WTC11 (cell line): ENCODE results near the gene TXNL4A. TPM values are rescaled to one million over a fixed set of nuclear protein-coding genes. Genes with fewer than 3 reads are reported as not detected.

Experiments
- ATAC-seq: fragments of 200-7000 bp; cut with Tn5 transposase; 2 replicates; pipeline ENCODE4 v1.10.0; 2021; ENCODE audit warnings: mild to moderate bottlenecking, moderate library complexity
- CTCF ChIA-PET: fragments of 300-600 bp; sonication (Branson Sonifier 250); formaldehyde crosslinking; loops from one replicate; lab custom pipeline; 2021; ENCODE audit warnings: antibody characterized with exemption; lab: Charles Lee
- POLR2A ChIA-PET: fragments of 350-600 bp; sonication (Branson Sonifier 250); formaldehyde crosslinking; loops from one replicate; lab custom pipeline; 2021; ENCODE audit warnings: antibody characterized with exemption; lab: Charles Lee
- DNase-seq: peaks from one replicate; pipeline ENCODE4 v3.0.0; 2021; ENCODE audit warnings: low spot score
- H3K27ac Mint-ChIP-seq: 2 replicates; pipeline ENCODE4 v1.8.0; 2021; ENCODE audit warnings: mixed read lengths
- H3K27me3 Mint-ChIP-seq: 2 replicates; pipeline ENCODE4 v1.8.0; 2021; ENCODE audit warnings: low read depth, mild to moderate bottlenecking, moderate library complexity, mixed read lengths
- H3K36me3 Mint-ChIP-seq: 2 replicates; pipeline ENCODE4 v1.8.0; 2021; ENCODE audit warnings: mixed read lengths
- H3K4me1 Mint-ChIP-seq: 2 replicates; pipeline ENCODE4 v1.8.0; 2022; ENCODE audit warnings: mixed read lengths
- H3K4me3 Mint-ChIP-seq: 2 replicates; pipeline ENCODE4 v1.8.0; 2021; ENCODE audit warnings: mild to moderate bottlenecking, moderate library complexity, mixed read lengths
- H3K9me3 Mint-ChIP-seq: 2 replicates; pipeline ENCODE4 v1.8.0; 2021; ENCODE audit warnings: mixed read lengths
- ATF1 ChIP-seq: sonication (generic); formaldehyde crosslinking; IDR thresholded peaks from 2 replicates; pipeline ENCODE4 v1.8.1; 2023; ENCODE audit warnings: mild to moderate bottlenecking, moderate library complexity, missing genetic modification reagents
- ATF6 ChIP-seq: sonication (generic); formaldehyde crosslinking; IDR thresholded peaks from 2 replicates; pipeline ENCODE4 v1.8.1; 2023; ENCODE audit warnings: mild to moderate bottlenecking, missing genetic modification reagents
- CREM ChIP-seq: sonication (generic); formaldehyde crosslinking; IDR thresholded peaks from 2 replicates; pipeline ENCODE4 v1.8.1; 2022; ENCODE audit warnings: mild to moderate bottlenecking, missing genetic modification reagents, moderate library complexity
- E2F1 ChIP-seq: sonication (generic); formaldehyde crosslinking; IDR thresholded peaks from 2 replicates; pipeline ENCODE4 v1.8.0; 2022; ENCODE audit warnings: mild to moderate bottlenecking, missing genetic modification reagents
- E2F5 ChIP-seq: sonication (generic); formaldehyde crosslinking; IDR thresholded peaks from 2 replicates; pipeline ENCODE4 v1.8.1; 2022; ENCODE audit warnings: mild to moderate bottlenecking, moderate library complexity, missing genetic modification reagents
- ETV6 ChIP-seq: sonication (generic); formaldehyde crosslinking; IDR thresholded peaks from 2 replicates; pipeline ENCODE4 v1.8.1; 2022; ENCODE audit warnings: mild to moderate bottlenecking, missing genetic modification reagents
- FOXJ3 ChIP-seq: sonication (generic); formaldehyde crosslinking; IDR thresholded peaks from 2 replicates; pipeline ENCODE4 v1.9.0; 2021; ENCODE audit warnings: missing genetic modification reagents, mild to moderate bottlenecking, borderline replicate concordance
- GABPB1 ChIP-seq: sonication (generic); formaldehyde crosslinking; IDR thresholded peaks from 2 replicates; pipeline ENCODE4 v1.8.1; 2023; ENCODE audit warnings: mild to moderate bottlenecking, missing genetic modification reagents
- JUN ChIP-seq: sonication (generic); formaldehyde crosslinking; IDR thresholded peaks from 2 replicates; pipeline ENCODE4 v1.8.0; 2023; ENCODE audit warnings: mild to moderate bottlenecking, missing genetic modification reagents
- KAT7 ChIP-seq: sonication (generic); formaldehyde crosslinking; IDR thresholded peaks from 2 replicates; pipeline ENCODE4 v1.8.1; 2023; ENCODE audit warnings: missing genetic modification reagents, mild to moderate bottlenecking, borderline replicate concordance
- MXD4 ChIP-seq: fragments of 250-450 bp; sonication (Bioruptor Pico); IDR thresholded peaks from 2 replicates; pipeline ENCODE4 v1.8.0; 2021; ENCODE audit warnings: mild to moderate bottlenecking, moderate library complexity, borderline replicate concordance
- NFATC4 ChIP-seq: fragments of 250-450 bp; sonication (Bioruptor Pico); IDR thresholded peaks from 2 replicates; pipeline ENCODE4 v1.9.0; 2021; ENCODE audit warnings: mild to moderate bottlenecking
- NR2C2 ChIP-seq: sonication (generic); formaldehyde crosslinking; IDR thresholded peaks from 2 replicates; pipeline ENCODE4 v1.8.0; 2022; ENCODE audit warnings: mild to moderate bottlenecking, missing genetic modification reagents
- NR3C1 ChIP-seq: sonication (generic); formaldehyde crosslinking; conservative IDR thresholded peaks from 2 replicates; pipeline ENCODE4 v1.8.1; 2023; ENCODE audit warnings: low read depth, mild to moderate bottlenecking, missing genetic modification reagents
- OVOL2 ChIP-seq: fragments of 250-450 bp; sonication (Bioruptor Pico); IDR thresholded peaks from 2 replicates; pipeline ENCODE4 v1.9.0; 2021; ENCODE audit warnings: mild to moderate bottlenecking, borderline replicate concordance
- PRDM15 ChIP-seq: sonication (generic); formaldehyde crosslinking; IDR thresholded peaks from 2 replicates; pipeline ENCODE4 v1.8.0; 2022; ENCODE audit warnings: missing genetic modification reagents
- PRRX2 ChIP-seq: fragments of 250-450 bp; sonication (Bioruptor Pico); IDR thresholded peaks from 2 replicates; pipeline ENCODE4 v1.8.0; 2021; ENCODE audit warnings: mild to moderate bottlenecking
- SMAD3 ChIP-seq: sonication (generic); formaldehyde crosslinking; IDR thresholded peaks from 2 replicates; pipeline ENCODE4 v1.8.0; 2022; ENCODE audit warnings: missing genetic modification reagents, mild to moderate bottlenecking, borderline replicate concordance
- SOX15 ChIP-seq: fragments of 250-450 bp; sonication (Bioruptor Pico); IDR thresholded peaks from 2 replicates; pipeline ENCODE4 v1.9.0; 2021; ENCODE audit warnings: mild to moderate bottlenecking
- TP53 ChIP-seq: sonication (generic); formaldehyde crosslinking; IDR thresholded peaks from 2 replicates; pipeline ENCODE4 v1.8.1; 2023; ENCODE audit warnings: mild to moderate bottlenecking, missing genetic modification reagents
- ZBTB21 ChIP-seq: sonication (generic); formaldehyde crosslinking; IDR thresholded peaks from 2 replicates; pipeline ENCODE4 v1.8.1; 2023; ENCODE audit warnings: mild to moderate bottlenecking, missing genetic modification reagents, borderline replicate concordance
- ZBTB43 ChIP-seq: sonication (generic); formaldehyde crosslinking; IDR thresholded peaks from 2 replicates; pipeline ENCODE4 v1.8.1; 2023; ENCODE audit warnings: mild to moderate bottlenecking, missing genetic modification reagents
- ZNF121 ChIP-seq: sonication (generic); formaldehyde crosslinking; IDR thresholded peaks from 2 replicates; pipeline ENCODE4 v1.8.0; 2023; ENCODE audit warnings: missing genetic modification reagents
- ZNF396 ChIP-seq: fragments of 250-450 bp; sonication (Bioruptor Pico); IDR thresholded peaks from 2 replicates; pipeline ENCODE4 v1.8.0; 2021; ENCODE audit warnings: mild to moderate bottlenecking, moderate library complexity, borderline replicate concordance
- ZSCAN18 ChIP-seq: fragments of 250-450 bp; sonication (Bioruptor Pico); IDR thresholded peaks from 2 replicates; pipeline ENCODE4 v2.1.2; 2022; ENCODE audit warnings: mild to moderate bottlenecking, moderate library complexity
- total RNA-seq: library from RNA; stranded (reverse); gene quantifications from 3 replicates; pipeline ENCODE4 v1.2.3, GENCODE V29; 2021

The TXNL4A gene
- total RNA-seq, 1 experiment from 2014 or later = 157 TPM

- peaks cover 11% of the 10 kb centered on the region for H3K36me3 Mint-ChIP-seq
- no peak overlapping the region for H3K4me3 Mint-ChIP-seq
- TF ChIP-seq MXD4 (no peak), SOX15 (no peak), ETV6 (CRISPR knock-in tag) (no peak), FOXJ3 (CRISPR knock-in tag) (no peak), JUN (CRISPR knock-in tag) (no peak), ZNF121 (CRISPR knock-in tag) (no peak), E2F1 (CRISPR knock-in tag) (no peak), ZBTB21 (CRISPR knock-in tag) (no peak), ZNF396 (CRISPR knock-in tag) (no peak), OVOL2 (CRISPR knock-in tag) (no peak), ZSCAN18 (CRISPR knock-in tag) (no peak), NFATC4 (CRISPR knock-in tag) (no peak), KAT7 (no peak), NR2C2 (CRISPR knock-in tag) (no peak), CREM (CRISPR knock-in tag) (no peak), ATF1 (CRISPR knock-in tag) (no peak), GABPB1 (CRISPR knock-in tag) (no peak), PRRX2 (CRISPR knock-in tag) (no peak)
- no peaks in the 10 kb centered on the region for H3K27me3 Mint-ChIP-seq
- ChIA-PET POLR2A (no interaction called here), CTCF (no interaction called here)
- H3K4me1 Mint-ChIP-seq = peaks cover 8% of the 10 kb centered on the region
- H3K9me3 Mint-ChIP-seq = peaks cover 17% of the 10 kb centered on the region
- peak; percentile 7 for DNase-seq
- ATAC-seq = no peak
- 0 out of 2 replicates have a peak overlapping the region, but pooled peaks have one; percentile 76 for H3K27ac Mint-ChIP-seq
These were observed 51.1 kb downstream of the TXNL4A start for GRCh38 chr18:79937103-79937860.

- ChIA-PET POLR2A (no interaction called here), CTCF (no interaction called here)
- peaks cover 8% of the 10 kb centered on the region for H3K4me1 Mint-ChIP-seq
- ATAC-seq (no peak), DNase-seq (peak; percentile 6)
- peaks cover 21% of the 10 kb centered on the region for H3K9me3 Mint-ChIP-seq
- H3K27me3 Mint-ChIP-seq = no peaks in the 10 kb centered on the region
- no peak overlapping the region for H3K4me3 Mint-ChIP-seq
- no peak overlapping the region for H3K27ac Mint-ChIP-seq
- H3K36me3 Mint-ChIP-seq = peaks cover 11% of the 10 kb centered on the region
- TF ChIP-seq ZBTB43 (no peak), E2F5 (CRISPR knock-in tag) (no peak), ATF6 (CRISPR knock-in tag) (no peak), TP53 (no peak), PRDM15 (CRISPR knock-in tag) (no peak), JUN (CRISPR knock-in tag) (no peak), ZSCAN18 (CRISPR knock-in tag) (no peak), ZBTB21 (CRISPR knock-in tag) (no peak), NR3C1 (CRISPR knock-in tag) (no peak), SMAD3 (CRISPR knock-in tag) (no peak)
These were observed 51.7 kb downstream of the TXNL4A start for GRCh38 chr18:79936641-79937040.
